HEK293 (cell line): Measurements from ENCODE around the gene TCOF1.

ENCODE experiments used
- YY1 ChIP-seq: fragments of 450-650 bp; formaldehyde crosslinking; IDR thresholded peaks from 2 replicates; pipeline ENCODE4 v1.5.1; 2018; ENCODE audit warnings: missing biosample characterization, missing genetic modification characterization
- ZFP3 ChIP-seq: fragments of 450-650 bp; formaldehyde crosslinking; IDR thresholded peaks from 2 replicates; pipeline ENCODE4 v1.5.1; 2016; ENCODE audit warnings: low read depth, missing biosample characterization, missing genetic modification characterization
- ZNF391 ChIP-seq: fragments of 450-650 bp; formaldehyde crosslinking; IDR thresholded peaks from 2 replicates; pipeline ENCODE4 v1.5.1; 2016; ENCODE audit warnings: low read depth, missing biosample characterization, missing genetic modification characterization, borderline replicate concordance
- TF ChIP-seq, protein P1 (sequence below): fragments of 450-650 bp; formaldehyde crosslinking; IDR thresholded peaks from 2 replicates; pipeline ENCODE4 v1.5.1; 2016; ENCODE audit warnings: missing biosample characterization, missing genetic modification characterization
- TF ChIP-seq, protein P2 (sequence below): fragments of 450-650 bp; formaldehyde crosslinking; IDR thresholded peaks from 2 replicates; pipeline ENCODE4 v1.5.0; 2017; ENCODE audit warnings: missing biosample characterization, missing genetic modification characterization, borderline replicate concordance
- TF ChIP-seq, protein P3 (sequence below): fragments of 450-650 bp; formaldehyde crosslinking; conservative IDR thresholded peaks from 2 replicates; pipeline ENCODE4 v1.5.1; 2016; ENCODE audit warnings: low read depth, missing biosample characterization, missing genetic modification characterization
- TF ChIP-seq, protein P4 (sequence below): fragments of 450-650 bp; formaldehyde crosslinking; IDR thresholded peaks from 2 replicates; pipeline ENCODE4 v1.5.1; 2016; ENCODE audit warnings: missing biosample characterization, missing genetic modification characterization
- TF ChIP-seq, protein P5 (sequence below): fragments of 450-650 bp; formaldehyde crosslinking; IDR thresholded peaks from 2 replicates; pipeline ENCODE4 v1.5.1; 2017; ENCODE audit warnings: missing biosample characterization, missing genetic modification characterization
- TF ChIP-seq, protein P6 (sequence below): fragments of 450-650 bp; formaldehyde crosslinking; IDR thresholded peaks from 2 replicates; pipeline ENCODE4 v1.5.1; 2017; ENCODE audit warnings: missing biosample characterization, mild to moderate bottlenecking, missing genetic modification characterization, moderate library complexity

DNA sequence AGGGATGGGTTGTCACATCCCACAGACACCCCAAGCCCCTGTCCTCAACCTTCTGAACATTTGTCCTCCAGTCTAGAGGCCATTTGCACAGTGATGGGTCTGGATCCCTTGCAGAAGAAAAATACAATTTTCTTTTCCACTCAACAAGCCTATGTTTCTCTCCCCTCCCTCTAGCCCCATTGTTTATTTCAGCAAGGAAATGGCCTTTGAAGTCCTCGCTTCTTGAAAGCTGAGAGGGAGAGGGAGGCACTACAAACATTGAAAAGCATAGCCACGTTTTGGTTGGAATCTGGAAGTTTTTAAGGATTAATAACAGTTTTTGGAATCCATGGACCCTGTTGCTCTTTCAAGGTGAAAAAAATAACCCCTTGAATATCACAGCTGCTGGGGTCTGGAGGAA, 30.8 kb upstream of the TCOF1 start:
- TF ChIP-seq YY1 (no peak), ZFP3 (tag by site-specific recombination) (no peak), ZNF391 (tag by site-specific recombination) (no peak)
- TF ChIP-seq, protein P1, sequence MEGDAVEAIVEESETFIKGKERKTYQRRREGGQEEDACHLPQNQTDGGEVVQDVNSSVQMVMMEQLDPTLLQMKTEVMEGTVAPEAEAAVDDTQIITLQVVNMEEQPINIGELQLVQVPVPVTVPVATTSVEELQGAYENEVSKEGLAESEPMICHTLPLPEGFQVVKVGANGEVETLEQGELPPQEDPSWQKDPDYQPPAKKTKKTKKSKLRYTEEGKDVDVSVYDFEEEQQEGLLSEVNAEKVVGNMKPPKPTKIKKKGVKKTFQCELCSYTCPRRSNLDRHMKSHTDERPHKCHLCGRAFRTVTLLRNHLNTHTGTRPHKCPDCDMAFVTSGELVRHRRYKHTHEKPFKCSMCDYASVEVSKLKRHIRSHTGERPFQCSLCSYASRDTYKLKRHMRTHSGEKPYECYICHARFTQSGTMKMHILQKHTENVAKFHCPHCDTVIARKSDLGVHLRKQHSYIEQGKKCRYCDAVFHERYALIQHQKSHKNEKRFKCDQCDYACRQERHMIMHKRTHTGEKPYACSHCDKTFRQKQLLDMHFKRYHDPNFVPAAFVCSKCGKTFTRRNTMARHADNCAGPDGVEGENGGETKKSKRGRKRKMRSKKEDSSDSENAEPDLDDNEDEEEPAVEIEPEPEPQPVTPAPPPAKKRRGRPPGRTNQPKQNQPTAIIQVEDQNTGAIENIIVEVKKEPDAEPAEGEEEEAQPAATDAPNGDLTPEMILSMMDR, result no peak
- TF ChIP-seq, protein P2, sequence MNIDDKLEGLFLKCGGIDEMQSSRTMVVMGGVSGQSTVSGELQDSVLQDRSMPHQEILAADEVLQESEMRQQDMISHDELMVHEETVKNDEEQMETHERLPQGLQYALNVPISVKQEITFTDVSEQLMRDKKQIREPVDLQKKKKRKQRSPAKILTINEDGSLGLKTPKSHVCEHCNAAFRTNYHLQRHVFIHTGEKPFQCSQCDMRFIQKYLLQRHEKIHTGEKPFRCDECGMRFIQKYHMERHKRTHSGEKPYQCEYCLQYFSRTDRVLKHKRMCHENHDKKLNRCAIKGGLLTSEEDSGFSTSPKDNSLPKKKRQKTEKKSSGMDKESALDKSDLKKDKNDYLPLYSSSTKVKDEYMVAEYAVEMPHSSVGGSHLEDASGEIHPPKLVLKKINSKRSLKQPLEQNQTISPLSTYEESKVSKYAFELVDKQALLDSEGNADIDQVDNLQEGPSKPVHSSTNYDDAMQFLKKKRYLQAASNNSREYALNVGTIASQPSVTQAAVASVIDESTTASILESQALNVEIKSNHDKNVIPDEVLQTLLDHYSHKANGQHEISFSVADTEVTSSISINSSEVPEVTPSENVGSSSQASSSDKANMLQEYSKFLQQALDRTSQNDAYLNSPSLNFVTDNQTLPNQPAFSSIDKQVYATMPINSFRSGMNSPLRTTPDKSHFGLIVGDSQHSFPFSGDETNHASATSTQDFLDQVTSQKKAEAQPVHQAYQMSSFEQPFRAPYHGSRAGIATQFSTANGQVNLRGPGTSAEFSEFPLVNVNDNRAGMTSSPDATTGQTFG (tag by site-specific recombination), result no peak
- TF ChIP-seq, protein P3, sequence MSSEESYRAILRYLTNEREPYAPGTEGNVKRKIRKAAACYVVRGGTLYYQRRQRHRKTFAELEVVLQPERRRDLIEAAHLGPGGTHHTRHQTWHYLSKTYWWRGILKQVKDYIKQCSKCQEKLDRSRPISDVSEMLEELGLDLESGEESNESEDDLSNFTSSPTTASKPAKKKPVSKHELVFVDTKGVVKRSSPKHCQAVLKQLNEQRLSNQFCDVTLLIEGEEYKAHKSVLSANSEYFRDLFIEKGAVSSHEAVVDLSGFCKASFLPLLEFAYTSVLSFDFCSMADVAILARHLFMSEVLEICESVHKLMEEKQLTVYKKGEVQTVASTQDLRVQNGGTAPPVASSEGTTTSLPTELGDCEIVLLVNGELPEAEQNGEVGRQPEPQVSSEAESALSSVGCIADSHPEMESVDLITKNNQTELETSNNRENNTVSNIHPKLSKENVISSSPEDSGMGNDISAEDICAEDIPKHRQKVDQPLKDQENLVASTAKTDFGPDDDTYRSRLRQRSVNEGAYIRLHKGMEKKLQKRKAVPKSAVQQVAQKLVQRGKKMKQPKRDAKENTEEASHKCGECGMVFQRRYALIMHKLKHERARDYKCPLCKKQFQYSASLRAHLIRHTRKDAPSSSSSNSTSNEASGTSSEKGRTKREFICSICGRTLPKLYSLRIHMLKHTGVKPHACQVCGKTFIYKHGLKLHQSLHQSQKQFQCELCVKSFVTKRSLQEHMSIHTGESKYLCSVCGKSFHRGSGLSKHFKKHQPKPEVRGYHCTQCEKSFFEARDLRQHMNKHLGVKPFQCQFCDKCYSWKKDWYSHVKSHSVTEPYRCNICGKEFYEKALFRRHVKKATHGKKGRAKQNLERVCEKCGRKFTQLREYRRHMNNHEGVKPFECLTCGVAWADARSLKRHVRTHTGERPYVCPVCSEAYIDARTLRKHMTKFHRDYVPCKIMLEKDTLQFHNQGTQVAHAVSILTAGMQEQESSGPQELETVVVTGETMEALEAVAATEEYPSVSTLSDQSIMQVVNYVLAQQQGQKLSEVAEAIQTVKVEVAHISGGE (tag by site-specific recombination), result no peak
- TF ChIP-seq, protein P4, sequence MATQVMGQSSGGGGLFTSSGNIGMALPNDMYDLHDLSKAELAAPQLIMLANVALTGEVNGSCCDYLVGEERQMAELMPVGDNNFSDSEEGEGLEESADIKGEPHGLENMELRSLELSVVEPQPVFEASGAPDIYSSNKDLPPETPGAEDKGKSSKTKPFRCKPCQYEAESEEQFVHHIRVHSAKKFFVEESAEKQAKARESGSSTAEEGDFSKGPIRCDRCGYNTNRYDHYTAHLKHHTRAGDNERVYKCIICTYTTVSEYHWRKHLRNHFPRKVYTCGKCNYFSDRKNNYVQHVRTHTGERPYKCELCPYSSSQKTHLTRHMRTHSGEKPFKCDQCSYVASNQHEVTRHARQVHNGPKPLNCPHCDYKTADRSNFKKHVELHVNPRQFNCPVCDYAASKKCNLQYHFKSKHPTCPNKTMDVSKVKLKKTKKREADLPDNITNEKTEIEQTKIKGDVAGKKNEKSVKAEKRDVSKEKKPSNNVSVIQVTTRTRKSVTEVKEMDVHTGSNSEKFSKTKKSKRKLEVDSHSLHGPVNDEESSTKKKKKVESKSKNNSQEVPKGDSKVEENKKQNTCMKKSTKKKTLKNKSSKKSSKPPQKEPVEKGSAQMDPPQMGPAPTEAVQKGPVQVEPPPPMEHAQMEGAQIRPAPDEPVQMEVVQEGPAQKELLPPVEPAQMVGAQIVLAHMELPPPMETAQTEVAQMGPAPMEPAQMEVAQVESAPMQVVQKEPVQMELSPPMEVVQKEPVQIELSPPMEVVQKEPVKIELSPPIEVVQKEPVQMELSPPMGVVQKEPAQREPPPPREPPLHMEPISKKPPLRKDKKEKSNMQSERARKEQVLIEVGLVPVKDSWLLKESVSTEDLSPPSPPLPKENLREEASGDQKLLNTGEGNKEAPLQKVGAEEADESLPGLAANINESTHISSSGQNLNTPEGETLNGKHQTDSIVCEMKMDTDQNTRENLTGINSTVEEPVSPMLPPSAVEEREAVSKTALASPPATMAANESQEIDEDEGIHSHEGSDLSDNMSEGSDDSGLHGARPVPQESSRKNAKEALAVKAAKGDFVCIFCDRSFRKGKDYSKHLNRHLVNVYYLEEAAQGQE, result no peak
- TF ChIP-seq, protein P5, sequence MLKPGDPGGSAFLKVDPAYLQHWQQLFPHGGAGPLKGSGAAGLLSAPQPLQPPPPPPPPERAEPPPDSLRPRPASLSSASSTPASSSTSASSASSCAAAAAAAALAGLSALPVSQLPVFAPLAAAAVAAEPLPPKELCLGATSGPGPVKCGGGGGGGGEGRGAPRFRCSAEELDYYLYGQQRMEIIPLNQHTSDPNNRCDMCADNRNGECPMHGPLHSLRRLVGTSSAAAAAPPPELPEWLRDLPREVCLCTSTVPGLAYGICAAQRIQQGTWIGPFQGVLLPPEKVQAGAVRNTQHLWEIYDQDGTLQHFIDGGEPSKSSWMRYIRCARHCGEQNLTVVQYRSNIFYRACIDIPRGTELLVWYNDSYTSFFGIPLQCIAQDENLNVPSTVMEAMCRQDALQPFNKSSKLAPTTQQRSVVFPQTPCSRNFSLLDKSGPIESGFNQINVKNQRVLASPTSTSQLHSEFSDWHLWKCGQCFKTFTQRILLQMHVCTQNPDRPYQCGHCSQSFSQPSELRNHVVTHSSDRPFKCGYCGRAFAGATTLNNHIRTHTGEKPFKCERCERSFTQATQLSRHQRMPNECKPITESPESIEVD, result no peak
- TF ChIP-seq, protein P6, sequence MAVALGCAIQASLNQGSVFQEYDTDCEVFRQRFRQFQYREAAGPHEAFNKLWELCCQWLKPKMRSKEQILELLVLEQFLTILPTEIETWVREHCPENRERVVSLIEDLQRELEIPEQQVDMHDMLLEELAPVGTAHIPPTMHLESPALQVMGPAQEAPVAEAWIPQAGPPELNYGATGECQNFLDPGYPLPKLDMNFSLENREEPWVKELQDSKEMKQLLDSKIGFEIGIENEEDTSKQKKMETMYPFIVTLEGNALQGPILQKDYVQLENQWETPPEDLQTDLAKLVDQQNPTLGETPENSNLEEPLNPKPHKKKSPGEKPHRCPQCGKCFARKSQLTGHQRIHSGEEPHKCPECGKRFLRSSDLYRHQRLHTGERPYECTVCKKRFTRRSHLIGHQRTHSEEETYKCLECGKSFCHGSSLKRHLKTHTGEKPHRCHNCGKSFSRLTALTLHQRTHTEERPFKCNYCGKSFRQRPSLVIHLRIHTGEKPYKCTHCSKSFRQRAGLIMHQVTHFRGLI (tag by site-specific recombination), result no peak
